Glutamatergic neuron (in vitro differentiated cells): ENCODE measurements around the gene NTM. TPM values are rescaled to one million over a fixed set of nuclear protein-coding genes. Genes with fewer than 3 reads are reported as not detected.
A peak's percentile ranks its signal among the peaks of the same experiment; 100 is the strongest.

ENCODE experiments used
- DNase-seq: peaks from one replicate; pipeline ENCODE4 v3.0.0; 2022
- H3K27ac Mint-ChIP-seq: one replicate; pipeline ENCODE4 v1.8.0; 2020; ENCODE audit warnings: mild to moderate bottlenecking, mixed read lengths, inconsistent platforms; ENCODE audit not compliant: unreplicated experiment
- H3K27me3 Mint-ChIP-seq: one replicate; pipeline ENCODE4 v1.8.0; 2020; ENCODE audit warnings: mild to moderate bottlenecking, moderate library complexity, mixed read lengths, inconsistent platforms; ENCODE audit not compliant: unreplicated experiment
- H3K36me3 Mint-ChIP-seq: one replicate; pipeline ENCODE4 v1.8.0; 2020; ENCODE audit warnings: mild to moderate bottlenecking, mixed read lengths, inconsistent platforms; ENCODE audit not compliant: unreplicated experiment
- H3K4me1 Mint-ChIP-seq: one replicate; pipeline ENCODE4 v1.8.0; 2020; ENCODE audit warnings: mild to moderate bottlenecking, low read depth, mixed read lengths, inconsistent platforms; ENCODE audit not compliant: unreplicated experiment
- H3K4me3 Mint-ChIP-seq: one replicate; pipeline ENCODE4 v1.8.0; 2020; ENCODE audit warnings: mild to moderate bottlenecking, mixed read lengths, inconsistent platforms; ENCODE audit not compliant: unreplicated experiment
- H3K9me3 Mint-ChIP-seq: one replicate; pipeline ENCODE4 v1.8.0; 2020; ENCODE audit warnings: mild to moderate bottlenecking, moderate library complexity, mixed read lengths, inconsistent platforms; ENCODE audit not compliant: unreplicated experiment
- total RNA-seq: library from RNA; stranded (reverse); fragmentation: NEBNext Ultra II Directional; extraction: Animal tissue kit (Norgen Biotek cat#: 25700); gene quantifications from one replicate; pipeline ENCODE4 v1.2.1, GENCODE V29; 2021; ENCODE audit not compliant: unreplicated experiment
- TF ChIP-seq, protein P1 (sequence below): fragments of 200-600 bp; sonication (generic); IDR thresholded peaks from one replicate; pipeline ENCODE4 v1.5.0; 2021; ENCODE audit not compliant: partially characterized antibody, unreplicated experiment

The NTM gene
- total RNA-seq, 1 donor from 2014 or later: 1.2 TPM

GRCh38 chr11:132228746-132229325 is 858.4 kb downstream of the NTM start:
- Mint-ChIP-seq H3K4me3 (no peak overlapping the region), H3K4me1 (no peaks in the 10 kb centered on the region), H3K27me3 (peaks cover 2% of the 10 kb centered on the region), H3K36me3 (no peaks in the 10 kb centered on the region), H3K27ac (no peak overlapping the region), H3K9me3 (no peaks in the 10 kb centered on the region)
- TF ChIP-seq, protein P1, sequence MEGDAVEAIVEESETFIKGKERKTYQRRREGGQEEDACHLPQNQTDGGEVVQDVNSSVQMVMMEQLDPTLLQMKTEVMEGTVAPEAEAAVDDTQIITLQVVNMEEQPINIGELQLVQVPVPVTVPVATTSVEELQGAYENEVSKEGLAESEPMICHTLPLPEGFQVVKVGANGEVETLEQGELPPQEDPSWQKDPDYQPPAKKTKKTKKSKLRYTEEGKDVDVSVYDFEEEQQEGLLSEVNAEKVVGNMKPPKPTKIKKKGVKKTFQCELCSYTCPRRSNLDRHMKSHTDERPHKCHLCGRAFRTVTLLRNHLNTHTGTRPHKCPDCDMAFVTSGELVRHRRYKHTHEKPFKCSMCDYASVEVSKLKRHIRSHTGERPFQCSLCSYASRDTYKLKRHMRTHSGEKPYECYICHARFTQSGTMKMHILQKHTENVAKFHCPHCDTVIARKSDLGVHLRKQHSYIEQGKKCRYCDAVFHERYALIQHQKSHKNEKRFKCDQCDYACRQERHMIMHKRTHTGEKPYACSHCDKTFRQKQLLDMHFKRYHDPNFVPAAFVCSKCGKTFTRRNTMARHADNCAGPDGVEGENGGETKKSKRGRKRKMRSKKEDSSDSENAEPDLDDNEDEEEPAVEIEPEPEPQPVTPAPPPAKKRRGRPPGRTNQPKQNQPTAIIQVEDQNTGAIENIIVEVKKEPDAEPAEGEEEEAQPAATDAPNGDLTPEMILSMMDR: no peak
- no peak for DNase-seq

GRCh38 chr11:132231656-132232347 is 861.4 kb downstream of the NTM start:
- Mint-ChIP-seq H3K4me1 (peaks cover 10% of the 10 kb centered on the region), H3K27ac (no peak overlapping the region), H3K27me3 (no peaks in the 10 kb centered on the region), H3K4me3 (no peak overlapping the region), H3K36me3 (no peaks in the 10 kb centered on the region), H3K9me3 (peaks cover 1% of the 10 kb centered on the region)
- TF ChIP-seq, protein P1: no peak
- no peak for DNase-seq

- H3K4me1 Mint-ChIP-seq: peaks cover 10% of the 10 kb centered on the region
Measured at GRCh38 chr11:132234878-132235277, 864.5 kb downstream of the NTM start.

DNA sequence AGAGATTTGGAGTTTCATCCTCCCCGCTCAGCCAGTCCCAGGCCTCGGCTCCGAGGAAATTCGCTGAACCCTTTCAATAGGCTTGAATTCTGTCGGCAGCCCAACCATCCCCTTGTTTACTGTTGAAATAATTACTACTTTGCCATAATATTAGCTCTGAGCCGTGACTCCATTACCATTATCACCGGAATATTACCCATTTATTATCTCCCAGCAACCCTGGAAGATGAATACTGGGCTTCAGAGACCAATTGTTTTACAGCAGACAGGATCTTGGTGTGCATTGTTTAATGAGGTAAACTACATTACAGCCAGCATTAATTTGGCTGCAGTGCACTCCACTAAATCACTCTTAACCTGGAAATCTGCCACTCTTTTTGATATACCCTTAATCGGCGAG is 867.4 kb downstream of the NTM start:
- TF ChIP-seq, protein P1: no peak
- no peak for DNase-seq
- Mint-ChIP-seq H3K4me3 (no peak overlapping the region), H3K27me3 (peaks cover 3% of the 10 kb centered on the region), H3K27ac (no peak overlapping the region), H3K9me3 (peaks cover 4% of the 10 kb centered on the region), H3K4me1 (peaks cover 16% of the 10 kb centered on the region), H3K36me3 (no peaks in the 10 kb centered on the region)

More at GRCh38 chr11:132234878-132235277, 864.5 kb downstream of the NTM start:
- peak overlapping the region; percentile 2 for H3K4me3 Mint-ChIP-seq
- H3K27me3 Mint-ChIP-seq: peaks cover 2% of the 10 kb centered on the region
- TF ChIP-seq, protein P1: no peak
- peaks cover 4% of the 10 kb centered on the region for H3K9me3 Mint-ChIP-seq
- H3K27ac Mint-ChIP-seq: no peak overlapping the region
- no peak for DNase-seq
- H3K36me3 Mint-ChIP-seq: no peaks in the 10 kb centered on the region

GRCh38 chr11:132238331-132238866 is 868.0 kb downstream of the NTM start:
- Mint-ChIP-seq H3K27ac (no peak overlapping the region), H3K27me3 (peaks cover 3% of the 10 kb centered on the region), H3K9me3 (peaks cover 4% of the 10 kb centered on the region), H3K36me3 (no peaks in the 10 kb centered on the region), H3K4me3 (no peak overlapping the region), H3K4me1 (peaks cover 19% of the 10 kb centered on the region)
- DNase-seq: no peak
- TF ChIP-seq, protein P1: no peak
